PC-3 (cell line): ENCODE measurements around the gene ADAMTSL1. TPM values are rescaled to one million over a fixed set of nuclear protein-coding genes. Genes with fewer than 3 reads are reported as not detected.

Experiments
- ATAC-seq: fragments of 200-7000 bp; cut with Tn5 transposase; 2 replicates; pipeline ENCODE4 v1.9.1; 2020; ENCODE audit warnings: mild to moderate bottlenecking, moderate library complexity
- BruUV-seq: library from RNA; stranded (reverse); fragments of 400-500 nt; replicated peaks from 2 replicates; lab custom pipeline; 2021; lab: Mats Ljungman, UMichigan
- CTCF ChIA-PET: fragments of 300-600 bp; sonication (Branson Sonifier 250); formaldehyde crosslinking; loops from one replicate; lab custom pipeline; 2022; ENCODE audit warnings: antibody characterized with exemption; lab: Charles Lee
- POLR2A ChIA-PET: fragments of 300-600 bp; sonication (Branson Sonifier 250); formaldehyde crosslinking; loops from one replicate; lab custom pipeline; 2022; ENCODE audit warnings: antibody characterized with exemption; ENCODE audit not compliant: unreplicated experiment; lab: Charles Lee
- DNase-seq: peaks from one replicate; pipeline ENCODE4 v3.0.0-alpha.2; 2015
- H2AFZ ChIP-seq: fragments of 300-600 bp; sonication (generic); 2 replicates; pipeline ENCODE4 v1.6.0; 2016; ENCODE audit warnings: antibody characterized with exemption, low read length
- H3F3A ChIP-seq: fragments of 300-600 bp; sonication (generic); one replicate; pipeline ENCODE4 v1.6.0; 2017; ENCODE audit warnings: antibody characterized with exemption, low read length, control low read depth, mild to moderate bottlenecking; ENCODE audit not compliant: unreplicated experiment
- H3K27ac ChIP-seq: fragments of 300-600 bp; sonication (generic); 2 replicates; pipeline ENCODE4 v1.5.1; 2016; ENCODE audit warnings: mild to moderate bottlenecking, low read length
- H3K27me3 ChIP-seq: fragments of 300-600 bp; sonication (generic); 2 replicates; pipeline ENCODE4 v1.6.1; 2016; ENCODE audit warnings: low read length, mixed read lengths
- H3K36me3 ChIP-seq: fragments of 300-600 bp; sonication (generic); 2 replicates; pipeline ENCODE4 v1.6.1; 2016; ENCODE audit warnings: low read depth, mixed run types, low read length, mixed read lengths
- H3K4me1 ChIP-seq: fragments of 300-600 bp; sonication (generic); 2 replicates; pipeline ENCODE4 v1.5.1; 2016; ENCODE audit warnings: low read length; ENCODE audit not compliant: insufficient read depth
- H3K4me2 ChIP-seq: fragments of 300-600 bp; sonication (generic); 2 replicates; pipeline ENCODE4 v1.6.0; 2016; ENCODE audit warnings: low read length
- H3K4me3 ChIP-seq: fragments of 300-600 bp; sonication (generic); 2 replicates; pipeline ENCODE4 v1.5.1; 2016; ENCODE audit warnings: mild to moderate bottlenecking, low read length, mixed read lengths
- H3K79me2 ChIP-seq: fragments of 300-600 bp; sonication (generic); 2 replicates; pipeline ENCODE4 v1.6.1; 2017; ENCODE audit warnings: low read length, mixed read lengths
- H3K9ac ChIP-seq: fragments of 300-600 bp; sonication (generic); 2 replicates; pipeline ENCODE4 v1.6.0; 2016; ENCODE audit warnings: mild to moderate bottlenecking, low read length
- H3K9me2 ChIP-seq: fragments of 300-600 bp; sonication (generic); replicated peaks from 2 replicates; pipeline ENCODE4 v1.6.1; 2016; ENCODE audit warnings: mixed run types, low read length, mixed read lengths
- H3K9me3 ChIP-seq: fragments of 300-600 bp; sonication (generic); 2 replicates; pipeline ENCODE4 v1.6.1; 2016; ENCODE audit warnings: low read length, mixed read lengths
- H4K20me1 ChIP-seq: fragments of 300-600 bp; sonication (generic); 2 replicates; pipeline ENCODE4 v1.6.1; 2016; ENCODE audit warnings: low read length, mixed read lengths
- EZH2 ChIP-seq: fragments of 300-600 bp; sonication (generic); IDR thresholded peaks from one replicate; pipeline ENCODE4 v1.6.1; 2017; ENCODE audit warnings: antibody characterized with exemption, mild to moderate bottlenecking, low read length; ENCODE audit not compliant: unreplicated experiment
- EZH2phosphoT487 ChIP-seq: fragments of 300-600 bp; sonication (generic); IDR thresholded peaks from 2 replicates; pipeline ENCODE4 v1.6.1; 2018; ENCODE audit warnings: mild to moderate bottlenecking, antibody characterized with exemption, low read length, borderline replicate concordance
- intact Hi-C: fragments of 100-400 bp; cut with micrococcal nuclease; formaldehyde crosslinking; loops from 2 replicates; pipeline ENCODE4 v1.9.0; 2023
- total RNA-seq: library from RNA; depleted of rRNA; stranded (reverse); fragments of >200 nt; gene quantifications from 2 replicates; pipeline ENCODE4 v1.2.3, GENCODE V29; 2014
- TF ChIP-seq, protein P1 (sequence below): fragments of 300-600 bp; sonication (generic); conservative IDR thresholded peaks from 2 replicates; pipeline ENCODE4 v1.5.1; 2017; ENCODE audit warnings: antibody characterized with exemption, low read depth, mild to moderate bottlenecking, low read length

ADAMTSL1 gene
- total RNA-seq, 1 experiment from 2014 or later = 0.26 TPM

DNA sequence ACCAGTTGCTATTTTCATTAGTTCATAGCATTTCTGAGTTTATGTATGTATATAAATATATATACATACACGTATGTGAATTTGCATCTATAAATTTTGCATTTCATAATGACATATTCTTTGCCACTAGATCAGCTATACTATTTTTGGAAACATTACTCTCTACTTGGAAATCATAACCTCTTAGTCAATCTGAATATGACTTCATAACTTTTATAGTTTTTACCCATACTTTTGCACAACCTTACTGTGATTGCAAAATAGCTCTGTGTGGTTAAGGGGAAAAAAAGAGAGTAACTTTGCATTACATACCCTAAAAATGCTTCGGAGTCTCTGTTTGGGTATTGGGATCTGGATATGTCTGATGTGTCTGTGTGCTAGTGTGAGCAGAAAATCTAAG is 44.9 kb upstream of the ADAMTSL1 start:
- H3F3A ChIP-seq = no peaks in the 10 kb centered on the region
- ChIA-PET POLR2A (no interaction called here), CTCF (no interaction called here)
- H2AFZ ChIP-seq = no peak overlapping the region
- H3K4me3 ChIP-seq = no peak overlapping the region
- no peaks in the 10 kb centered on the region for H3K27me3 ChIP-seq
- H3K27ac ChIP-seq = no peak overlapping the region
- no peak overlapping the region for H3K4me2 ChIP-seq
- no TSS peak for BruUV-seq
- H4K20me1 ChIP-seq = no peaks in the 10 kb centered on the region
- no peaks in the 10 kb centered on the region for H3K9me2 ChIP-seq
- no peaks in the 10 kb centered on the region for H3K4me1 ChIP-seq
- DNase-seq (no peak), ATAC-seq (no peak)
- TF ChIP-seq, protein P1, sequence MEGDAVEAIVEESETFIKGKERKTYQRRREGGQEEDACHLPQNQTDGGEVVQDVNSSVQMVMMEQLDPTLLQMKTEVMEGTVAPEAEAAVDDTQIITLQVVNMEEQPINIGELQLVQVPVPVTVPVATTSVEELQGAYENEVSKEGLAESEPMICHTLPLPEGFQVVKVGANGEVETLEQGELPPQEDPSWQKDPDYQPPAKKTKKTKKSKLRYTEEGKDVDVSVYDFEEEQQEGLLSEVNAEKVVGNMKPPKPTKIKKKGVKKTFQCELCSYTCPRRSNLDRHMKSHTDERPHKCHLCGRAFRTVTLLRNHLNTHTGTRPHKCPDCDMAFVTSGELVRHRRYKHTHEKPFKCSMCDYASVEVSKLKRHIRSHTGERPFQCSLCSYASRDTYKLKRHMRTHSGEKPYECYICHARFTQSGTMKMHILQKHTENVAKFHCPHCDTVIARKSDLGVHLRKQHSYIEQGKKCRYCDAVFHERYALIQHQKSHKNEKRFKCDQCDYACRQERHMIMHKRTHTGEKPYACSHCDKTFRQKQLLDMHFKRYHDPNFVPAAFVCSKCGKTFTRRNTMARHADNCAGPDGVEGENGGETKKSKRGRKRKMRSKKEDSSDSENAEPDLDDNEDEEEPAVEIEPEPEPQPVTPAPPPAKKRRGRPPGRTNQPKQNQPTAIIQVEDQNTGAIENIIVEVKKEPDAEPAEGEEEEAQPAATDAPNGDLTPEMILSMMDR = no peak
- TF ChIP-seq EZH2phosphoT487 = no peak
- no peak for TF ChIP-seq EZH2
- H3K79me2 ChIP-seq = no peaks in the 10 kb centered on the region
- no peak overlapping the region for H3K9ac ChIP-seq
- no peaks in the 10 kb centered on the region for H3K36me3 ChIP-seq
- intact Hi-C loops = no loop called here
- no peaks in the 10 kb centered on the region for H3K9me3 ChIP-seq

DNA sequence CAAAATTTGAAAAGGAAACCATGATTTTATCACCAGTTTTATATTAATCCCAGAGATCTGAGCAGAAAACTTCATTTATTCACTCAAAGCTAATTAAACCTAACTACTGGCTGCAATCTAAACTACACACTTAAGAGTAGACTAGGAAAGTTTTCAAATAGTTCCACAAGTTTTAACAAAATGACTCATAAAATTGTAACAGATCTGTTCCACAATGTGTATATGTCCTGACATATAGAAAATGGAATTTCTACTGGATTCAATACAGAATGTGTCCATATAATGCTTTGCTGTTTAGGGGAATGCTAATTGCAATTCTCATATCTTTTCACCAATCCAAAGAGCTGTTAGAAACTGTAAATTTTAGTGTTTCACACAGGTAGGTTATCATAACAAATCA is 40.3 kb upstream of the ADAMTSL1 start:
- H3K36me3 ChIP-seq = no peaks in the 10 kb centered on the region
- intact Hi-C loops = no loop called here
- no peak for ATAC-seq
- no peak overlapping the region for H3K27ac ChIP-seq
- ChIA-PET CTCF (no interaction called here), POLR2A (no interaction called here)
- TF ChIP-seq EZH2phosphoT487 (no peak), EZH2 (no peak)
- TF ChIP-seq, protein P1 = no peak
- H3K27me3 ChIP-seq = no peaks in the 10 kb centered on the region
- no peak overlapping the region for H3K4me2 ChIP-seq
- no peak overlapping the region for H3K4me3 ChIP-seq
- H3K9me2 ChIP-seq = no peaks in the 10 kb centered on the region
- no peak overlapping the region for H3K9ac ChIP-seq
- no TSS peak for BruUV-seq
- H3K4me1 ChIP-seq = no peaks in the 10 kb centered on the region
- DNase-seq = no peak
- no peaks in the 10 kb centered on the region for H3K9me3 ChIP-seq
- H4K20me1 ChIP-seq = no peaks in the 10 kb centered on the region
- H2AFZ ChIP-seq = no peak overlapping the region
- no peaks in the 10 kb centered on the region for H3F3A ChIP-seq
- H3K79me2 ChIP-seq = no peaks in the 10 kb centered on the region

DNA sequence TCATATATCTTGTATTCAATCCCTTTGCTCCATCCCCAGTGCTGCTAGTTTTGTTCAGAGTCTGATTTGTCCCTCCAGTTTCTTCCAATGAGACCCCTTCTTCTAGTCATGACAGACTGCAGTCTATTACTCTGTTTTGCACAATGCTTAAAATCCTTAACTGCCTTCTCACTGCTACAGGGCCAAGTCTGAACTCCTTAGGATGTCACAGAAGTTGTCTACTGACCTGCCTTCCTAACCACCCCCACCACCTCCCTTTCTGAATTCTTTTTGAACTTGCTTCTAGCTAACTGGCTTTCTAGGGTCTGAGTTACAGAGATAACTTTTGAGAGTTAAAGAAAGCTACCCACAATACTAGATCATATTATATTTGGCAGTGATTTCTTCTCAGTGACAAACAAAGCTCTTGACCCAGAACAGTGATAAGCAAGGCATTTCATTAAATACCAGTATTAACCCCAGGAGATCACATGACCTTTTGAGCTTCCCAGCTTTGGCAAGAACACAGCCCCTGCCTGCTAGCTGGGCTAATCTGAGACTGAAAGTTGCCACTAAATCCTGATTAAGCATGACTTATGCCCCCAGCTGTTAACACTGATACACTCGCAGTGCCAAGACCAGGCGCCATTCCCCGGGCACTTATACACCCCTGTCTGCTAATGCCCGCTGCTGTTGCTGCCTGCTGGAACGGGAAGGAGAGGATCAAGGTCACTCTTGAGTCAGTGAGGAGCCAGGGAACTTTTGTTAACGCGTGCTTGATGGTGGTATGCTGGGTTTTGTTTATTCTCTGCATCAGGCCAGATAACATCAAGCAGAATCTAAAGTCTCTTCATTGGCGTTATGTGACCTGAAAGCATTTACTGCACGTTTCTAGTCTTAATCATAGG is 36.4 kb upstream of the ADAMTSL1 start:
- Histone ChIP-seq H3K9ac (no peak overlapping the region), H3K27me3 (no peaks in the 10 kb centered on the region), H3K79me2 (no peaks in the 10 kb centered on the region), H3K4me3 (no peak overlapping the region), H3F3A (no peaks in the 10 kb centered on the region), H3K4me1 (no peaks in the 10 kb centered on the region), H3K9me3 (no peaks in the 10 kb centered on the region), H2AFZ (no peak overlapping the region), H4K20me1 (no peaks in the 10 kb centered on the region), H3K9me2 (no peaks in the 10 kb centered on the region), H3K4me2 (no peak overlapping the region), H3K36me3 (no peaks in the 10 kb centered on the region), H3K27ac (no peak overlapping the region)
- no TSS peak for BruUV-seq
- ATAC-seq = no peak
- no peak for DNase-seq
- intact Hi-C loops = no loop called here
- POLR2A ChIA-PET = interaction anchor here (0.7 kb wide), 1 partner anchor 291 kb away, joined by 7 read pairs; no protein-coding TSS in a partner anchor
- CTCF ChIA-PET = no interaction called here
- TF ChIP-seq, protein P1 = no peak
- TF ChIP-seq EZH2 = no peak
- TF ChIP-seq EZH2phosphoT487 = no peak
